GM15510 (cell line): Measurements from ENCODE around the gene PRR23C.

Source experiments
- POLR2A ChIP-seq: IDR thresholded peaks from 3 replicates; pipeline ENCODE4 v1.6.1; 2011; ENCODE audit warnings: borderline replicate concordance; ENCODE audit not compliant: insufficient read length; ENCODE audit errors: extremely low read depth

PRR23C gene

GRCh38 chr3:139044366-139045210 lies at the start of gene PRR23C:
Gene PRR23C (minus strand): TSS chr3:139044892. CDS start chr3:139044620, 272 bp downstream.
- TF ChIP-seq POLR2A = no peak

- no peak for TF ChIP-seq POLR2A
Observed at GRCh38 chr3:139093840-139094239, 49.1 kb upstream of the PRR23C start.

- no peak for TF ChIP-seq POLR2A
Observed at GRCh38 chr3:139088462-139089324, 44.0 kb upstream of the PRR23C start.

- no peak for TF ChIP-seq POLR2A
Observed at GRCh38 chr3:139087621-139088020, 42.9 kb upstream of the PRR23C start.

GRCh38 chr3:139084176-139084575 lies 39.5 kb upstream of the PRR23C start:
- no peak for TF ChIP-seq POLR2A

- no peak for TF ChIP-seq POLR2A
Observed at GRCh38 chr3:139074565-139075115, 29.9 kb upstream of the PRR23C start.

GRCh38 chr3:139062918-139063317 lies 18.2 kb upstream of the PRR23C start:
- TF ChIP-seq POLR2A = no peak

GRCh38 chr3:139052802-139053600 lies 8.3 kb upstream of the PRR23C start:
- TF ChIP-seq POLR2A = no peak

- no peak for TF ChIP-seq POLR2A
Observed at GRCh38 chr3:139043554-139044365, 932 bp downstream of the PRR23C start.

- TF ChIP-seq POLR2A = no peak
Observed at GRCh38 chr3:139037478-139037877, 7.2 kb downstream of the PRR23C start.

GRCh38 chr3:139032326-139033002 lies 12.2 kb downstream of the PRR23C start:
- no peak for TF ChIP-seq POLR2A

GRCh38 chr3:139024968-139025367 lies 19.7 kb downstream of the PRR23C start:
- no peak for TF ChIP-seq POLR2A

GRCh38 chr3:139020868-139021234 lies 23.8 kb downstream of the PRR23C start, which contains the start of gene PRR23B:
Gene PRR23B (minus strand): TSS chr3:139020926. CDS start chr3:139020661, 265 bp downstream.
- no peak for TF ChIP-seq POLR2A
